IPS-NIHi7 (cell line): ENCODE results near the gene GALNT2.

ENCODE experiments used
- DNase-seq: peaks from one replicate; pipeline ENCODE4 v3.0.0; 2012; ENCODE audit warnings: mixed read lengths; ENCODE audit errors: extremely low spot score

GALNT2 gene

GRCh38 chr1:230071316-230071715 lies 4.3 kb downstream of the GALNT2 start:
- DNase-seq: no peak

GRCh38 chr1:230072296-230072695 lies 5.3 kb downstream of the GALNT2 start:
- DNase-seq: no peak

- DNase-seq: no peak
Observed at GRCh38 chr1:230072866-230073265, 5.8 kb downstream of the GALNT2 start.

GRCh38 chr1:230073371-230074035 lies 6.5 kb downstream of the GALNT2 start:
- no peak for DNase-seq

- DNase-seq: no peak
Observed at GRCh38 chr1:230074270-230074669, 7.2 kb downstream of the GALNT2 start.

- no peak for DNase-seq
Observed at GRCh38 chr1:230074762-230075161, 7.7 kb downstream of the GALNT2 start.

GRCh38 chr1:230076121-230076520 lies 9.1 kb downstream of the GALNT2 start:
- DNase-seq: no peak

GRCh38 chr1:230077011-230077410 lies 10.0 kb downstream of the GALNT2 start:
- DNase-seq: no peak

- no peak for DNase-seq
Observed at GRCh38 chr1:230077436-230078213, 10.6 kb downstream of the GALNT2 start.

GRCh38 chr1:230079199-230080024 lies 12.4 kb downstream of the GALNT2 start:
- no peak for DNase-seq

GRCh38 chr1:230080822-230081221 lies 13.8 kb downstream of the GALNT2 start:
- DNase-seq: no peak

- no peak for DNase-seq
Observed at GRCh38 chr1:230081751-230082150, 14.7 kb downstream of the GALNT2 start.

- no peak for DNase-seq
Observed at GRCh38 chr1:230082211-230082610, 15.2 kb downstream of the GALNT2 start.

GRCh38 chr1:230083053-230083452 lies 16.0 kb downstream of the GALNT2 start:
- no peak for DNase-seq

- no peak for DNase-seq
Observed at GRCh38 chr1:230083746-230084407, 16.8 kb downstream of the GALNT2 start.

GRCh38 chr1:230084408-230085177 lies 17.6 kb downstream of the GALNT2 start:
- DNase-seq: peak; percentile 41

- DNase-seq: no peak
Observed at GRCh38 chr1:230085178-230085515, 18.1 kb downstream of the GALNT2 start.

- DNase-seq: no peak
Observed at GRCh38 chr1:230086151-230086550, 19.1 kb downstream of the GALNT2 start.

- no peak for DNase-seq
Observed at GRCh38 chr1:230087028-230087716, 20.1 kb downstream of the GALNT2 start.

- DNase-seq: no peak
Observed at GRCh38 chr1:230087717-230088105, 20.7 kb downstream of the GALNT2 start.
